SKM-1 (cell line): ENCODE measurements around the gene HMG20B.

Experiments
- DNase-seq: peaks from one replicate; lab custom pipeline; 2025; ENCODE audit not compliant: unreplicated experiment; lab: John Stamatoyannopoulos, UW

Gene HMG20B

GRCh38 chr19:3536429-3537100, 36.2 kb upstream of the HMG20B start:
- DNase-seq, result no peak

- DNase-seq, result no peak
Observed at GRCh38 chr19:3537101-3537437, 35.7 kb upstream of the HMG20B start.

- no peak for DNase-seq
Observed at GRCh38 chr19:3537438-3538240, 35.1 kb upstream of the HMG20B start.

GRCh38 chr19:3538258-3538929, 34.4 kb upstream of the HMG20B start:
- DNase-seq, result no peak

GRCh38 chr19:3538965-3539755, 33.6 kb upstream of the HMG20B start, which contains the start of gene TEKTIP1:
Gene TEKTIP1, plus strand, starts transcription at chr19:3539174. Its CDS starts 4 bp downstream, at chr19:3539178.
- DNase-seq, result no peak

GRCh38 chr19:3539756-3540118, 33.0 kb upstream of the HMG20B start:
- DNase-seq, result no peak

- DNase-seq, result no peak
Observed at GRCh38 chr19:3543150-3544057, 29.3 kb upstream of the HMG20B start.

- no peak for DNase-seq
Observed at GRCh38 chr19:3544058-3544376, 28.7 kb upstream of the HMG20B start.

GRCh38 chr19:3544742-3545668, 27.7 kb upstream of the HMG20B start:
- DNase-seq, result peak; percentile 45

- DNase-seq, result no peak
Observed at GRCh38 chr19:3545669-3546034, 27.1 kb upstream of the HMG20B start.

GRCh38 chr19:3546119-3546518, 26.6 kb upstream of the HMG20B start:
- no peak for DNase-seq

GRCh38 chr19:3547301-3547731, 25.4 kb upstream of the HMG20B start:
- no peak for DNase-seq

- no peak for DNase-seq
Observed at GRCh38 chr19:3547767-3548282, 24.9 kb upstream of the HMG20B start.

- peak; percentile 81 for DNase-seq
Observed at GRCh38 chr19:3548606-3549005, 24.1 kb upstream of the HMG20B start.

GRCh38 chr19:3549816-3550215, 22.9 kb upstream of the HMG20B start:
- DNase-seq, result no peak

GRCh38 chr19:3550947-3551791, 21.6 kb upstream of the HMG20B start:
- no peak for DNase-seq

- DNase-seq, result no peak
Observed at GRCh38 chr19:3551792-3552095, 21.0 kb upstream of the HMG20B start.
